ENCODE data around the gene RHOH.

DNA sequence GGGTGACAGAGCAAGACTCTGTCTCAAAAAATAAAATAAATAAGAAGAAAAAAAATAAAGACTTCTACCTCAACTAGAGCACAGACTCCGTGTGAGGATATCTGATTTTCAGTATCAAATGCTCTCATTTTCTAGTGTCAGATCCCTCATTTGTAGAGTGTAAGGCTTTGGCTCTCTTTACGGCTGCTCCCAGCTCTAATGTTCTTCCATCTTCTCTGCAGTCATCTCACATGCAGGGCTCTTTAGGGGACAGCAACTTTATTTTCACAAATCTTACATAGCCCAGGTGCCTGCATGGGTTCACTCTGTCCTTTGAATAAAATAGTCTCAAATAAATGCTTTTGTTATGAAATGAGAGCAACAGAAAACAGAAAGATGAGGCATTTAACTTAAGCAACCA lies 19.2 kb upstream of the RHOH start:
- TF ChIP-seq MAX (CRISPR knock-in tag; IDR thresholded peaks at IDR 0.05): no peak
- no peak for TF ChIP-seq REST (IDR thresholded peaks at IDR 0.05; ENCODE audit: borderline replicate concordance)
- no peak for TF ChIP-seq REST (CRISPR knock-in tag; IDR thresholded peaks at IDR 0.05; ENCODE audit: low read depth)
- no peak for TF ChIP-seq CHD4 (IDR thresholded peaks at IDR 0.05; ENCODE audit: insufficient read depth, insufficient replicate concordance, low read depth, low read length, poor library complexity, severe bottlenecking)

All from K562 (cell line).